Psoas muscle (tissue), 8 donors: ENCODE data around the gene PRCC. TPM values are rescaled to one million over a fixed set of nuclear protein-coding genes. Genes with fewer than 3 reads are reported as not detected.

ENCODE experiments used
- ATAC-seq, 4 donors: fragments of 200-7000 bp; cut with Tn5 transposase; one replicate each; pipeline ENCODE4 v1.9.1; 2020; ENCODE audit warnings: moderate library complexity in 3 of 4, mild to moderate bottlenecking in 2 of 4
- DNase-seq, 2 donors: peaks; one replicate each; pipeline ENCODE4 v3.0.0-alpha.2; 2020
- H3K27ac ChIP-seq: fragments of 200-600 bp; one replicate; pipeline ENCODE4 v1.8.0; 2022
- H3K27me3 ChIP-seq, 3 donors: fragments of 200-600 bp in 1 of 3; one replicate each; pipeline versions ENCODE4 v1.6.1 to v1.8.0; 2013 to 2022; ENCODE audit warnings: low read length in 2 of 3, mild to moderate bottlenecking in 2 of 3, moderate library complexity in 1 of 3; ENCODE audit not compliant: insufficient read depth in 3 of 3
- H3K36me3 ChIP-seq, 2 donors: fragments of 200-600 bp in 1 of 2; one replicate each; pipeline versions ENCODE4 v1.6.1 to v1.8.0; 2013 to 2022; ENCODE audit warnings: low read depth in 1 of 2, mild to moderate bottlenecking in 1 of 2, moderate library complexity in 1 of 2; ENCODE audit not compliant: insufficient read depth in 1 of 2
- H3K4me1 ChIP-seq: fragments of 200-600 bp; one replicate; pipeline ENCODE4 v1.8.0; 2022
- H3K4me3 ChIP-seq: fragments of 200-600 bp; one replicate; pipeline ENCODE4 v1.8.0; 2022; ENCODE audit warnings: mild to moderate bottlenecking
- H3K9me3 ChIP-seq: fragments of 200-600 bp; one replicate; pipeline ENCODE4 v1.8.0; 2022
- WGBS, 3 donors: extraction: QIAGEN DNeasy Blood & Tissue Kit; methylation state at CpG; one replicate each; pipeline versions ENCODE4 v1.1.6 to v1.1.7; 2013; 5-methylcytosine and 5-hydroxymethylcytosine counted together
- intact Hi-C, 2 donors: fragments of 100-400 bp; cut with DNase I; formaldehyde crosslinking; loops; one replicate each; pipeline versions ENCODE4 v1.11.0 to v1.14.2; 2022
- polyA plus RNA-seq, 3 donors: library from polyadenylated mRNA; stranded (reverse); fragments of 200-250 nt; gene quantifications; one replicate each; pipeline ENCODE4 v1.2.3, GENCODE V29; 2013
- total RNA-seq, 4 donors: library from RNA; stranded (reverse); fragmentation: NEBNext Ultra II Directional in 2 of 4; extraction: Animal tissue kit (Norgen Biotek cat#: 25700) in 2 of 4; gene quantifications; one replicate each; pipeline versions ENCODE4 v1.2.1 to v1.2.4, GENCODE V29; 2021 to 2023
- TF ChIP-seq, protein P1 (sequence below): fragments of 200-600 bp; IDR thresholded peaks from one replicate; pipeline ENCODE4 v1.8.0; 2022; ENCODE audit warnings: antibody characterized with exemption
- donor health status: healthy with polysubstance abuse.
- donor health status: DM: no; HTN: no; CAD: no; lungs with moderate emphysema.
- donor health status: Bipolar disorder and iron deficiency.
- donor health status: healthy.
- donor health status: DM: yes; HTN: yes; CAD: no.
- donor health status: DM: no; HTN: no; CAD: no.
- donor health status: DM: no; HTN: no; CAD: no.
- donor health status: DM: yes; HTN: yes; CAD: no.

Gene PRCC
- total and polyA plus RNA-seq, 7 donors: 43.7 to 107 (median 68.8) TPM

DNA sequence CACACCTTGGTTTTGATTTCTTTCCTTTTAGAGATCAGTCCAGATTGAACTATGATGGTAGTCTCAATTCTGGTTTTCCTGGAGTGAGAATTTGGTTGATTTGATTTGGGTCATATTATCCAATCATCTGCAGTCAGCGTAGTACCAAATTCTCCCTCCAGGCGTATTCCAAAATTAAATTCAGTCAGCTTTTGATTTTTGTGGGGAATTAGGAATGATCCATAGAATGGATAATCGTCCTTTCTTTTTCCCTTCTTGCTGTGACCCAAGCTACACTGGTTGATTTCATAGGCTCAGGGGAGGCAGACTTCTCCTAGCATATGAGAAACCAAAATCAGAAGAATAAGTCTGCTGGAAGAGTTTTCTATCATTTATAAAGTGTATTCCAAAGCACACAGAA lies 4.9 kb downstream of the PRCC start:
- ATAC-seq (no peak), DNase-seq (no peak)
- Histone ChIP-seq H3K9me3 (no peaks in the 10 kb centered on the region), H3K4me3 (no peak overlapping the region), H3K4me1 (peaks cover 65% of the 10 kb centered on the region), H3K27me3 (no peaks in the 10 kb centered on the region), H3K27ac (no peak overlapping the region), H3K36me3 (peaks cover 0 to 19% of the 10 kb centered on the region in 2 donors)
- intact Hi-C loops: no loop called here
- TF ChIP-seq, protein P1, sequence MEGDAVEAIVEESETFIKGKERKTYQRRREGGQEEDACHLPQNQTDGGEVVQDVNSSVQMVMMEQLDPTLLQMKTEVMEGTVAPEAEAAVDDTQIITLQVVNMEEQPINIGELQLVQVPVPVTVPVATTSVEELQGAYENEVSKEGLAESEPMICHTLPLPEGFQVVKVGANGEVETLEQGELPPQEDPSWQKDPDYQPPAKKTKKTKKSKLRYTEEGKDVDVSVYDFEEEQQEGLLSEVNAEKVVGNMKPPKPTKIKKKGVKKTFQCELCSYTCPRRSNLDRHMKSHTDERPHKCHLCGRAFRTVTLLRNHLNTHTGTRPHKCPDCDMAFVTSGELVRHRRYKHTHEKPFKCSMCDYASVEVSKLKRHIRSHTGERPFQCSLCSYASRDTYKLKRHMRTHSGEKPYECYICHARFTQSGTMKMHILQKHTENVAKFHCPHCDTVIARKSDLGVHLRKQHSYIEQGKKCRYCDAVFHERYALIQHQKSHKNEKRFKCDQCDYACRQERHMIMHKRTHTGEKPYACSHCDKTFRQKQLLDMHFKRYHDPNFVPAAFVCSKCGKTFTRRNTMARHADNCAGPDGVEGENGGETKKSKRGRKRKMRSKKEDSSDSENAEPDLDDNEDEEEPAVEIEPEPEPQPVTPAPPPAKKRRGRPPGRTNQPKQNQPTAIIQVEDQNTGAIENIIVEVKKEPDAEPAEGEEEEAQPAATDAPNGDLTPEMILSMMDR: no peak
- 76 to 96% (median 81%) methylated on average over 3 of the region's 3 CpGs for WGBS, 3 donors

DNA sequence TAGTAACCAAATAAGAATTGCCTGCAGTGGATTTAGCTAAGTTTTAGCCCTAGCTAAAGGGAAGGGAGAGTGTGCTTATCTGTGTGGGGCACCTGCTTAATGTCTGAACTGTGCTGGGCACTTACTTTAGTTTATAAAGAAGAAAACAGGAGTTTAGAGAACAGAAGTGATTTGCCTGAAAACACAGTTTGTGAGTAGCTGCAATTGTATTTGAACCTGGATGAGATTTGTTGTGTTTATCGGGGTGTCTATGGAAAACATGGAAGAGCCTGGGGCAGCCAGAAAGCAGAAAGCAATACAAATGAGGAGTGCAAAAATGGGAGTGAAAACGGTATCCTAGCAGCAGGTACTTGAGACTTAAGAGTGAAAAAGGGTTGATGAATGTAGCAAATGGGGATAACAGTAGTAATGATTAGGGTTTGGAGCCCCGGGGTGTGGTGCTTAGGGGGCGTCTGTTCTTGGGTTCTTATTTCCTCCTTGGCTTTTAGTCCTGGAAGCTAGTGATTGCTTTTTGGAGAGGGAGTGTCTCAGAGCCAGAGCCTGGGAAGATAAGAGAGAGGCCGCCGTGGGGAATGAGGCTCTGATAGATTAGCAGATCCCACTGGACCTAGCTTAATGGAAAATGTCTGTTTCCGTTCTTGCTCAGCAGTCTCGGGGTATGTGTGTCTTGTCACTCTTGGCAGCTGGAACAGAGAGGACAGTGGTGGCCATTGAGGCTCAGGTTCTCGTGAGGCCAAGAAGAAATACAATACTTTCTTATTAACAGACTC lies 5.6 kb downstream of the PRCC start:
- H3K4me1 ChIP-seq: peaks cover 69% of the 10 kb centered on the region
- ATAC-seq: no peak
- TF ChIP-seq, protein P1: no peak
- WGBS, 3 donors: 41 to 49% (median 43%) methylated on average over 9 of the region's 9 CpGs
- peaks cover 0 to 19% of the 10 kb centered on the region in 2 donors for H3K36me3 ChIP-seq
- no peak overlapping the region for H3K4me3 ChIP-seq
- DNase-seq: no peak
- no peaks in the 10 kb centered on the region for H3K9me3 ChIP-seq
- H3K27me3 ChIP-seq: no peaks in the 10 kb centered on the region
- intact Hi-C loops: no loop called here
- H3K27ac ChIP-seq: no peak overlapping the region

DNA sequence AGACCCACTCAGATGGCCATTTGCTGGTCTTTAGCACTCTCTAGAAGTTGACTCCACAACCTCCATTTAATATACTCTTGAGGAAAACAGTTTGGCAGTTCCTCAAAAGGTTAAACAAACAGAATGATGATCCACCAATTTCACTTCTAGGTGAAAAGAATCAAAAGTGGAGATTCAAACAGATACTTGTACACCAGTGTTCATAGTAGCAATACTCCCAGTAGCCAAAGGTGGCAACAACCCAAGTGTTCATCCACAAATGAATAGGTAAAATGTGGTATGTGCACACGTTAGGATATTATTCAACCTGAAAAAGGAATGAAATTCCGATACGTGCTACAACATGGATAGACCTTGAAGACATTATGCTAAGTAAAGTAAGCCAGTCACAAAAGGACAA lies 6.3 kb downstream of the PRCC start:
- Histone ChIP-seq H3K4me3 (no peak overlapping the region), H3K9me3 (no peaks in the 10 kb centered on the region), H3K27ac (no peak overlapping the region), H3K27me3 (no peaks in the 10 kb centered on the region), H3K36me3 (peaks cover 0 to 19% of the 10 kb centered on the region in 2 donors), H3K4me1 (peaks cover 66% of the 10 kb centered on the region)
- 91 to 92% (median 91%) methylated on average over 3 of the region's 3 CpGs for WGBS, 3 donors
- TF ChIP-seq, protein P1: no peak
- no peak for ATAC-seq
- DNase-seq: no peak
- intact Hi-C loops: no loop called here

DNA sequence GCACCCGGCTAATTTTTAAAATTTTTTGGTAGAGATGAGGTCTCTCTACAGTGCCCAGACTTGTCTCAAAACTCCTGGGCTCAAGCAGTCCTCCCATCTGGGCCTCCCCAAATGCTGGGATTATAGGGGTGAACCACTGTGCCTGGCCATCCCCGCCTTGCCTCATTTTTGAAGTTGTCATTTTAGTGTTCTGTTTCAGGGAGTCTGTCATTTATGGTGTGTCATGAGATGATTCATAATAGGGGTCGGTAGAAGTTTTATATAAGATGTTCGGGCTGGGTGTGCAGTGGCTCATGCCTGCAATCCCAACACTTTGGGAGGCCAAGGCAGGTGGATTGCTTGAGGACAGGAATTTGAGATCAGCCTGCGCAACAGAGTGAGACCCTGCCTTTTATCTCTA lies 8.5 kb downstream of the PRCC start:
- Histone ChIP-seq H3K27me3 (no peaks in the 10 kb centered on the region), H3K4me1 (peaks cover 49% of the 10 kb centered on the region), H3K4me3 (no peak overlapping the region), H3K9me3 (no peaks in the 10 kb centered on the region), H3K27ac (no peak overlapping the region), H3K36me3 (peaks cover 0 to 12% of the 10 kb centered on the region in 2 donors)
- intact Hi-C loops: no loop called here
- peak in 3 of 4 donors; percentile 29 to 34 (median 30) for ATAC-seq
- no peak for DNase-seq
- 79 to 86% (median 85%) methylated on average over 5 of the region's 5 CpGs for WGBS, 3 donors
- TF ChIP-seq, protein P1: no peak
